Kidney (tissue), 14 donors: Measurements from ENCODE around the gene USP6. TPM values are rescaled to one million over a fixed set of nuclear protein-coding genes. Genes with fewer than 3 reads are reported as not detected.
A peak's percentile ranks its signal among the peaks of the same experiment; 100 is the strongest.

ENCODE experiments used
- DNase-seq, 5 donors: peaks; one replicate each; pipeline ENCODE4 v3.0.0-alpha.2; 2013 to 2020
- FAIRE-seq: peaks from 2 replicates; lab custom pipeline; 2012; peaks lifted over from hg19 to GRCh38; lab: Jason Lieb, UNC
- H3K27ac ChIP-seq, 2 donors: one replicate each; pipeline ENCODE4 v1.7.0; 2013; ENCODE audit warnings: low read depth in 2 of 2, low read length in 2 of 2, inconsistent platforms in 1 of 2
- H3K27me3 ChIP-seq: one replicate; pipeline ENCODE4 v1.7.1; 2013; ENCODE audit warnings: low read length, inconsistent platforms; ENCODE audit not compliant: control insufficient read depth, insufficient read depth
- H3K36me3 ChIP-seq, 3 donors: one replicate each; pipeline versions ENCODE4 v1.7.0 to v1.7.1; 2013; ENCODE audit warnings: low read length in 3 of 3, control low read depth in 1 of 3, inconsistent platforms in 1 of 3; ENCODE audit not compliant: insufficient read depth in 3 of 3, control insufficient read depth in 2 of 3
- H3K4me1 ChIP-seq, 3 donors: one replicate each; pipeline versions ENCODE4 v1.7.0 to v1.7.1; 2013; ENCODE audit warnings: low read length in 3 of 3, inconsistent platforms in 1 of 3, low read depth in 1 of 3; ENCODE audit not compliant: control insufficient read depth in 2 of 3, insufficient read depth in 2 of 3
- H3K4me3 ChIP-seq, 3 donors: one replicate each; pipeline versions ENCODE4 v1.7.0 to v1.8.1; 2013; ENCODE audit warnings: low read length in 3 of 3, control low read depth in 1 of 3, inconsistent platforms in 1 of 3
- H3K9ac ChIP-seq, 3 donors: one replicate each; pipeline versions ENCODE4 v1.7.0 to v1.7.1; 2013; ENCODE audit warnings: low read length in 3 of 3, control low read depth in 1 of 3, inconsistent platforms in 1 of 3
- H3K9me3 ChIP-seq, 3 donors: one replicate each; pipeline versions ENCODE4 v1.7.0 to v1.7.1; 2013; ENCODE audit warnings: low read length in 3 of 3, control low read depth in 1 of 3, inconsistent platforms in 1 of 3; ENCODE audit not compliant: control insufficient read depth in 2 of 3, insufficient read depth in 1 of 3
- intact Hi-C: fragments of 100-400 bp; cut with DNase I; formaldehyde crosslinking; loops from one replicate; pipeline ENCODE4 v1.11.1; 2022
- polyA plus RNA-seq: library from polyadenylated mRNA; stranded (reverse); fragments of 350-450 nt; fragmentation: Illumina TruSeq; extraction: RNeasy Lipid Tissue Mini Kit (QIAGEN cat#74804); gene quantifications from one replicate; pipeline ENCODE4 v1.2.3, GENCODE V29; 2014; ENCODE audit warnings: low read depth, low replicate concordance; ENCODE audit not compliant: insufficient read depth
- total RNA-seq: library from RNA; stranded (reverse); fragmentation: NEBNext Ultra II Directional; extraction: Animal tissue kit (Norgen Biotek cat#: 25700); gene quantifications from one replicate; pipeline ENCODE4 v1.2.1, GENCODE V29; 2021
- TF ChIP-seq, protein P1 (sequence below): IDR thresholded peaks from 3 replicates; pipeline ENCODE4 v1.5.1; 2012; ENCODE audit warnings: mild to moderate bottlenecking, moderate library complexity, borderline replicate concordance; ENCODE audit not compliant: insufficient read depth; ENCODE audit errors: extremely low read depth
- donor health status: control.
- donor health status: control.
- donor health status: control.
- donor health status: control.
- donor health status: control.
- donor health status: DM: yes; HTN: yes; CAD: no.
- donor health status: Normal renal cell carcinoma (clear cell type).

Gene USP6
- total and polyA plus RNA-seq, 2 donors from 2014 or later: 0.06 to 0.19 TPM

DNA sequence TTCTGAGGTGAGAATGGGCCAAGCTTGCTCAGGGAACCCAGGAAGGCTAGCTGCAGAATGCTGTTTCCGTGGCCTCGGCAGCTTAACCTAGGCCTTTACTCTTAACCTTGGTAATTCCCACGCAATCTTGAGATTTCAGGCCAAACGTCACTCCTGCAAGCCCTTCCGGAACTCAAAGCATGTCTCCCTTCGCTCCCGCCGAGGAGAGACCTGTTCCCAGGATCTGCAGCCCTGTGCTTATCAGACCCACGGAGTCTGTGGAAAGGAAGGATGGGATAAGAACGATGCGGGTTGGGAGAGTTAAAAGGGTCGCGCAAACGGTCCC, 38.1 kb upstream of the USP6 start:
- DNase-seq: no peak
- peaks cover 0 to 7% (median 0%) of the 10 kb centered on the region in 3 donors for H3K9me3 ChIP-seq
- peak overlapping the region; percentile 83 to 89 (median 85) for H3K4me3 ChIP-seq
- H3K27ac ChIP-seq: peak overlapping the region; percentile 69 to 82
- no peak for FAIRE-seq
- H3K27me3 ChIP-seq: no peaks in the 10 kb centered on the region
- TF ChIP-seq, protein P1, sequence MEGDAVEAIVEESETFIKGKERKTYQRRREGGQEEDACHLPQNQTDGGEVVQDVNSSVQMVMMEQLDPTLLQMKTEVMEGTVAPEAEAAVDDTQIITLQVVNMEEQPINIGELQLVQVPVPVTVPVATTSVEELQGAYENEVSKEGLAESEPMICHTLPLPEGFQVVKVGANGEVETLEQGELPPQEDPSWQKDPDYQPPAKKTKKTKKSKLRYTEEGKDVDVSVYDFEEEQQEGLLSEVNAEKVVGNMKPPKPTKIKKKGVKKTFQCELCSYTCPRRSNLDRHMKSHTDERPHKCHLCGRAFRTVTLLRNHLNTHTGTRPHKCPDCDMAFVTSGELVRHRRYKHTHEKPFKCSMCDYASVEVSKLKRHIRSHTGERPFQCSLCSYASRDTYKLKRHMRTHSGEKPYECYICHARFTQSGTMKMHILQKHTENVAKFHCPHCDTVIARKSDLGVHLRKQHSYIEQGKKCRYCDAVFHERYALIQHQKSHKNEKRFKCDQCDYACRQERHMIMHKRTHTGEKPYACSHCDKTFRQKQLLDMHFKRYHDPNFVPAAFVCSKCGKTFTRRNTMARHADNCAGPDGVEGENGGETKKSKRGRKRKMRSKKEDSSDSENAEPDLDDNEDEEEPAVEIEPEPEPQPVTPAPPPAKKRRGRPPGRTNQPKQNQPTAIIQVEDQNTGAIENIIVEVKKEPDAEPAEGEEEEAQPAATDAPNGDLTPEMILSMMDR: no peak
- intact Hi-C loops: no loop called here
- H3K9ac ChIP-seq: peak overlapping the region in 2 of 3 donors; percentile 68 to 75
- H3K36me3 ChIP-seq: peaks cover 0 to 10% (median 0%) of the 10 kb centered on the region in 3 donors
- peaks cover 0 to 8% (median 4%) of the 10 kb centered on the region in 3 donors for H3K4me1 ChIP-seq

DNA sequence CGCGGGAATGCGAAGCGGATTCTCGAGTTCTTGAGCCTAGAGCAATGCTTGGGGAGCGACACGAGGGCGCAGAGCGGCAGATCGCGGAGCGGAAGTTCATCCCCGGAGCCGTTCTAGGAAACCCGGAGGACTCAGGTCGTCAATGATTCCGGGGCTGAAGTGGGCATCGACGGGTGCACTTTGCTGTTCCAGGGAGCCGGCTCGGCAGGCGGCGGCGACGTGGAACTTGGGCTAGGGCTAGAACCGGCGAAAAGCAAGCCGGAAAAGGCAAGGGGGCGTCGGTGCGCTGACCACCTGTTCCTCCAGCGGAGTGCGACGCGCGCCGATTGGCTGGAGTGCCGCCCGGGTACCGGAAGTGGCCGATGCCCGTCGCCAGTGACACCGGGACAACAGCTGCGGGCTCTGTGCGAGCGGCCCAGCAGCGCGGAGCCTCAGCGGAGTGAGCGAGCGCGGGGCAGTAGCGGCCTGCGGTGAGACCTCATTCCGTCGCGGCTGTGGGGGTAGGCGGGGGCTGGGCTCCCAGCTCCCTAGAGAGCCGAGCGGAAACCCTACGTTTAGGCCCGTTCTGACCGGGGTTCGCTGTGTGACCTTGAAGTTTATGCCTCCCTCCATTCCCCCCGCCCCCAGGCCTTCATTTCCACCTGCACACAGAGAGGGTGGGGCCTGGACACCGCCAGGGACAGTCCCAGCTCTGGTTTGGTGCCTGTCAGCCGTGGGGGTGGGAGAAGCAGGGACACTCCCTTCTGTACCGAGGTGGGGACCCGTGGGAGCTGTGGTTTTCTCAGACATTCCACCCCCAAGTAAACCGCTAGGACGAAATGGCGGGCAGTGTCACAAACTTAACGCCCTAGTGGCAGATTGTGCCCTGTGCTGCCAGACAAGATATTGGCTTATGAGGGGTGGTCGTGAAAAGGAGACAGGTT, 37.5 kb upstream of the USP6 start, which contains the start of gene ZFP3:
Gene ZFP3 (plus strand): TSS at position 362 of the 923 bp plus-strand sequence. CDS start 13,038 bp downstream, outside the sequence.
- Histone ChIP-seq H3K9me3 (peaks cover 0 to 12% (median 2%) of the 10 kb centered on the region in 3 donors), H3K4me3 (peak within 1 kb of the TSS; percentile 83 to 89 (median 85)), H3K36me3 (peaks cover 0 to 10% (median 0%) of the 10 kb centered on the region in 3 donors), H3K27me3 (no peaks in the 10 kb centered on the region), H3K27ac (peak within 1 kb of the TSS; percentile 69 to 82), H3K4me1 (peaks cover 0 to 8% (median 4%) of the 10 kb centered on the region in 3 donors), H3K9ac (peak within 1 kb of the TSS; percentile 68 to 83 (median 75))
- TF ChIP-seq, protein P1: peak; percentile 1
- FAIRE-seq: no peak
- peak; percentile 91 to 95 (median 94) for DNase-seq
- intact Hi-C loops: no loop called here

DNA sequence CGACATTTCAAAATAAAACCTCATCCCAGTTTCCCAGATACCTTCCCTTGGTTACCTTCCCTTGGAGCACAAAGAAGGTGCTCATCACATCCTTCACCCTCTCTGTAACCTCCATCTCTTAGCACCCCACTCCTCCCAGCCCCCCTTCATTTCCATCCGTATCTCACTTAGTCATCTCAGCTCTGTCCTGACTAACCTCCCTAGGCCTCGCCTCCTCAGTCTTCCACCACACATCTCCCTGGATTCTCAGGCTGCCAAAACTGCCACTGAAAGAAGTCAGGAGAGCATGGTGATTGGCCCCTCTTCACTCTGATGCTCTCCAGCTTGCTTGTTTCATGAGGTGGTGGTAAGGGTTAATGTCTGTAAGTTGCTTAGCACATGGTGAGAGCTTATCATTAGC, 35.2 kb upstream of the USP6 start:
- Histone ChIP-seq H3K4me1 (peaks cover 0 to 8% (median 4%) of the 10 kb centered on the region in 3 donors), H3K27me3 (no peaks in the 10 kb centered on the region), H3K36me3 (peaks cover 0 to 10% (median 0%) of the 10 kb centered on the region in 3 donors), H3K4me3 (no peak overlapping the region), H3K27ac (no peak overlapping the region), H3K9me3 (peaks cover 0 to 22% (median 5%) of the 10 kb centered on the region in 3 donors), H3K9ac (no peak overlapping the region)
- intact Hi-C loops: no loop called here
- FAIRE-seq (no peak), DNase-seq (no peak)
- TF ChIP-seq, protein P1: no peak
